ENCODE data around the gene ETHE1. TPM values are rescaled to one million over a fixed set of nuclear protein-coding genes. Genes with fewer than 3 reads are reported as not detected.

Gene ETHE1
- total and polyA plus RNA-seq, 2 of the 8 experiments (the other 6 are each of a cell fraction or from before 2014, with no cell fraction given) = 19.9 to 96.0 TPM

DNA sequence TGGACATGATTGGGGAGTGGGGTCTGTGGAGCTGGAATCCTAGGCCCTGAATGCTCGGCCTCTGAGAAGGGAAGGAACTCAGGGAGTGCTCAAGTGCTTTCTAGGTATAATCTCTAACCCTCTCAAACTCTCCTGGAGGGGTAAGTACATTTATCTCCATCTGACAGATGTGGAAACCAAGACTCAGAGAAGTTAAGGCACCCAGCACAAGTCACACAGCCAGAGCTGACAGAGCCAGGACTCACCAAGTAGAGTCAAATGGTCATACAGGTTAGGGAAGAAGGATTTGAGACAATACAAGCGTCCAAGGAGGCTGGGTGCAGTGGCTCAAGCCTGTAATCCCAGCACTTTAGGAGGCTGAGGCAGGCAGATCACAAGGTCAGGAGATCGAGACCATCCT lies 48.7 kb downstream of the ETHE1 start (continued):
- TF ChIP-seq, protein P1, sequence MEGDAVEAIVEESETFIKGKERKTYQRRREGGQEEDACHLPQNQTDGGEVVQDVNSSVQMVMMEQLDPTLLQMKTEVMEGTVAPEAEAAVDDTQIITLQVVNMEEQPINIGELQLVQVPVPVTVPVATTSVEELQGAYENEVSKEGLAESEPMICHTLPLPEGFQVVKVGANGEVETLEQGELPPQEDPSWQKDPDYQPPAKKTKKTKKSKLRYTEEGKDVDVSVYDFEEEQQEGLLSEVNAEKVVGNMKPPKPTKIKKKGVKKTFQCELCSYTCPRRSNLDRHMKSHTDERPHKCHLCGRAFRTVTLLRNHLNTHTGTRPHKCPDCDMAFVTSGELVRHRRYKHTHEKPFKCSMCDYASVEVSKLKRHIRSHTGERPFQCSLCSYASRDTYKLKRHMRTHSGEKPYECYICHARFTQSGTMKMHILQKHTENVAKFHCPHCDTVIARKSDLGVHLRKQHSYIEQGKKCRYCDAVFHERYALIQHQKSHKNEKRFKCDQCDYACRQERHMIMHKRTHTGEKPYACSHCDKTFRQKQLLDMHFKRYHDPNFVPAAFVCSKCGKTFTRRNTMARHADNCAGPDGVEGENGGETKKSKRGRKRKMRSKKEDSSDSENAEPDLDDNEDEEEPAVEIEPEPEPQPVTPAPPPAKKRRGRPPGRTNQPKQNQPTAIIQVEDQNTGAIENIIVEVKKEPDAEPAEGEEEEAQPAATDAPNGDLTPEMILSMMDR (IDR thresholded peaks at IDR 0.05; ENCODE audit: control extremely low read depth in 1 of 3, insufficient read depth in 1 of 3, low read depth in 1 of 3, low read length in 3 of 3) = no peak
- TF ChIP-seq SIN3A (conservative IDR thresholded peaks at IDR 0.05 in 1 of 2, IDR thresholded peaks at IDR 0.05 in 1 of 2; ENCODE audit: low read depth in 1 of 2, low read length in 2 of 2) (no peak), POU5F1 (IDR thresholded peaks at IDR 0.05; ENCODE audit: low read depth, low read length) (no peak), SRF (IDR thresholded peaks at IDR 0.05; ENCODE audit: low read depth, low read length) (no peak), CREB1 (IDR thresholded peaks at IDR 0.05) (no peak)

All from H1 (cell line).